SH-SY5Y (cell line): Measurements from ENCODE around the gene ZNF277.

Source experiments
- GATA2 ChIP-seq: IDR thresholded peaks from 2 replicates; pipeline ENCODE4 v1.6.1; 2011; ENCODE audit warnings: mild to moderate bottlenecking, low read depth, low read length
- GATA3 ChIP-seq: IDR thresholded peaks from 2 replicates; pipeline ENCODE4 v1.6.1; 2011; ENCODE audit warnings: low read depth, mild to moderate bottlenecking, low read length, moderate library complexity

GRCh38 chr7:112296432-112296831 is 89.9 kb downstream of the ZNF277 start:
- TF ChIP-seq GATA2 (no peak), GATA3 (no peak)
